ENCODE measurements around the gene GAPT.
"Not testable (repeated sequence)": the region's sequence is repeated elsewhere in the genome, so short reads cannot be mapped to it uniquely, and the experiment has no call there.

The GAPT gene

GRCh38 chr5:58503390-58504046, 12.3 kb downstream of the GAPT start:
- no peak for DNase-seq (ENCODE audit: low read depth)

- no peak for DNase-seq (ENCODE audit: low read depth)
Measured at GRCh38 chr5:58504766-58505165, 13.5 kb downstream of the GAPT start.

- DNase-seq (ENCODE audit: low read depth), result no peak
Measured at GRCh38 chr5:58505502-58505901, 14.3 kb downstream of the GAPT start.

- no peak for DNase-seq (ENCODE audit: low read depth)
Measured at GRCh38 chr5:58505971-58506640, 14.9 kb downstream of the GAPT start.

- no peak for DNase-seq (ENCODE audit: low read depth)
Measured at GRCh38 chr5:58507715-58508114, 16.5 kb downstream of the GAPT start.

- no peak for DNase-seq (ENCODE audit: low read depth)
Measured at GRCh38 chr5:58517198-58517597, 26.0 kb downstream of the GAPT start.

GRCh38 chr5:58523956-58524355, 32.7 kb downstream of the GAPT start:
- DNase-seq (ENCODE audit: low read depth), result no peak

GRCh38 chr5:58524571-58524970, 33.3 kb downstream of the GAPT start:
- no peak for DNase-seq (ENCODE audit: low read depth)

GRCh38 chr5:58530942-58531490, 39.8 kb downstream of the GAPT start:
- DNase-seq (ENCODE audit: low read depth), result no peak

GRCh38 chr5:58541935-58542334, 50.7 kb downstream of the GAPT start:
- DNase-seq (ENCODE audit: low read depth), result not testable (repeated sequence)

- no peak for DNase-seq (ENCODE audit: low read depth)
Measured at GRCh38 chr5:58542709-58543108, 51.5 kb downstream of the GAPT start.

- no peak for DNase-seq (ENCODE audit: low read depth)
Measured at GRCh38 chr5:58543723-58544122, 52.5 kb downstream of the GAPT start.

GRCh38 chr5:58544195-58544594, 53.0 kb downstream of the GAPT start:
- DNase-seq (ENCODE audit: low read depth), result no peak

- DNase-seq (ENCODE audit: low read depth), result no peak
Measured at GRCh38 chr5:58544926-58545325, 53.7 kb downstream of the GAPT start.

- DNase-seq (ENCODE audit: low read depth), result no peak
Measured at GRCh38 chr5:58545912-58546311, 54.7 kb downstream of the GAPT start.

Measured in activated T-cell treated with anti-CD3 and anti-CD28 coated beads for 24 hours (primary cell).